HEK293 (cell line): ENCODE measurements around the gene TAS1R2.

Experiments used
- CTCF ChIA-PET: fragments of 350-600 bp; formaldehyde crosslinking; extraction: SDS; loops from one replicate; lab custom pipeline; 2021; ENCODE audit warnings: antibody characterized with exemption; lab: Yijun Ruan, JAX
- POLR2A ChIA-PET: fragments of 300-600 bp; formaldehyde crosslinking; extraction: SDS; loops from one replicate; lab custom pipeline; 2020; ENCODE audit warnings: antibody characterized with exemption, inconsistent platforms; lab: Yijun Ruan, JAX
- H3K27ac ChIP-seq: fragments of 200-500 bp; sonication (Bioruptor generic); 2 replicates; pipeline ENCODE4 v1.5.1; 2014; ENCODE audit warnings: low read depth, low read length, control low read depth, inconsistent platforms; ENCODE audit errors: extremely low read depth
- H3K36me3 ChIP-seq, 2 experiments: fragments of 200-500 bp in 1 of 2; sonication (Bioruptor generic) in 1 of 2; 1 replicate in 1 of 2; 2 replicates in 1 of 2; pipeline ENCODE4 v1.5.1; 2014 to 2017; ENCODE audit warnings: inconsistent platforms in 2 of 2, low read length in 2 of 2; ENCODE audit not compliant: control insufficient read depth in 2 of 2, insufficient read depth in 1 of 2
- H3K4me1 ChIP-seq: fragments of 200-500 bp; sonication (Bioruptor generic); 2 replicates; pipeline ENCODE4 v1.5.1; 2014; ENCODE audit warnings: mild to moderate bottlenecking, low read length, inconsistent platforms; ENCODE audit not compliant: control insufficient read depth, insufficient read depth
- H3K4me3 ChIP-seq: 2 replicates; pipeline ENCODE4 v1.5.1; 2011; ENCODE audit warnings: low read depth, mild to moderate bottlenecking, control low read depth, low read length, moderate library complexity
- H3K9me3 ChIP-seq: fragments of 200-500 bp; sonication (Bioruptor generic); 2 replicates; pipeline ENCODE4 v1.5.1; 2014; ENCODE audit warnings: low read depth, low read length, inconsistent platforms; ENCODE audit not compliant: control insufficient read depth, insufficient read depth
- GLI2 ChIP-seq: fragments of 450-650 bp; formaldehyde crosslinking; IDR thresholded peaks from 2 replicates; pipeline ENCODE4; 2017; ENCODE audit warnings: missing biosample characterization, missing genetic modification characterization, low read depth, borderline replicate concordance
- HOXD13 ChIP-seq: sonication (generic); formaldehyde crosslinking; IDR thresholded peaks from 2 replicates; pipeline ENCODE4 v1.8.0; 2022; ENCODE audit warnings: missing genetic modification reagents, borderline replicate concordance
- PRDM1 ChIP-seq: fragments of 450-650 bp; formaldehyde crosslinking; IDR thresholded peaks from 2 replicates; pipeline ENCODE4; 2016; ENCODE audit warnings: missing biosample characterization, missing genetic modification characterization
- SCRT2 ChIP-seq: fragments of 450-650 bp; formaldehyde crosslinking; IDR thresholded peaks from 2 replicates; pipeline ENCODE4 v1.5.1; 2016; ENCODE audit warnings: missing biosample characterization, missing genetic modification characterization
- TRIM28 ChIP-seq: IDR thresholded peaks from 2 replicates; pipeline ENCODE4 v1.6.1; 2011; ENCODE audit warnings: low read length, control low read depth, borderline replicate concordance
- ZBTB20 ChIP-seq: fragments of 450-650 bp; formaldehyde crosslinking; IDR thresholded peaks from 2 replicates; pipeline ENCODE4 v1.5.1; 2016; ENCODE audit warnings: missing biosample characterization, missing genetic modification characterization
- ZBTB8A ChIP-seq: fragments of 450-650 bp; formaldehyde crosslinking; IDR thresholded peaks from 2 replicates; pipeline ENCODE4 v1.5.1; 2016; ENCODE audit warnings: missing biosample characterization, missing genetic modification characterization
- ZFP41 ChIP-seq: fragments of 450-650 bp; formaldehyde crosslinking; IDR thresholded peaks from 2 replicates; pipeline ENCODE4 v1.5.1; 2016; ENCODE audit warnings: missing biosample characterization, missing genetic modification characterization, borderline replicate concordance
- ZNF121 ChIP-seq: fragments of 450-650 bp; formaldehyde crosslinking; IDR thresholded peaks from 2 replicates; pipeline ENCODE4 v1.5.1; 2016; ENCODE audit warnings: missing biosample characterization, missing genetic modification characterization
- ZNF175 ChIP-seq: fragments of 450-650 bp; formaldehyde crosslinking; IDR thresholded peaks from 2 replicates; pipeline ENCODE4 v1.5.1; 2016; ENCODE audit warnings: missing biosample characterization, missing genetic modification characterization
- ZNF248 ChIP-seq: fragments of 450-650 bp; formaldehyde crosslinking; IDR thresholded peaks from 2 replicates; pipeline ENCODE4 v1.5.1; 2017; ENCODE audit warnings: missing biosample characterization, missing genetic modification characterization
- ZNF274 ChIP-seq, 2 experiments: fragments of 200-500 bp in 1 of 2; fragments of 450-650 bp in 1 of 2; sonication (Bioruptor generic) in 1 of 2; formaldehyde crosslinking in 1 of 2; IDR thresholded peaks; 2 replicates each; pipeline versions ENCODE4 v1.5.1 to v1.6.1; 2014 to 2016; ENCODE audit warnings: borderline replicate concordance in 1 of 2, inconsistent platforms in 1 of 2, low read length in 1 of 2, missing biosample characterization in 1 of 2, missing genetic modification characterization in 1 of 2
- ZNF366 ChIP-seq: fragments of 450-650 bp; formaldehyde crosslinking; conservative IDR thresholded peaks from 2 replicates; pipeline ENCODE4 v1.5.1; 2016; ENCODE audit warnings: missing biosample characterization, missing genetic modification characterization
- ZNF391 ChIP-seq: fragments of 450-650 bp; formaldehyde crosslinking; IDR thresholded peaks from 2 replicates; pipeline ENCODE4 v1.5.1; 2016; ENCODE audit warnings: low read depth, missing biosample characterization, missing genetic modification characterization, borderline replicate concordance
- ZNF473 ChIP-seq: fragments of 450-650 bp; formaldehyde crosslinking; IDR thresholded peaks from 2 replicates; pipeline ENCODE4 v1.5.1; 2017; ENCODE audit warnings: missing biosample characterization, missing genetic modification characterization
- ZNF530 ChIP-seq: fragments of 450-650 bp; formaldehyde crosslinking; IDR thresholded peaks from 2 replicates; pipeline ENCODE4 v1.5.1; 2016; ENCODE audit warnings: low read depth, missing biosample characterization, missing genetic modification characterization
- ZNF571 ChIP-seq: fragments of 450-650 bp; formaldehyde crosslinking; IDR thresholded peaks from 2 replicates; pipeline ENCODE4 v1.5.0; 2017; ENCODE audit warnings: missing biosample characterization, missing genetic modification characterization
- ZNF621 ChIP-seq: fragments of 450-650 bp; formaldehyde crosslinking; IDR thresholded peaks from 2 replicates; pipeline ENCODE4 v1.5.1; 2017; ENCODE audit warnings: missing biosample characterization, missing genetic modification characterization
- ZNF658 ChIP-seq: fragments of 450-650 bp; formaldehyde crosslinking; IDR thresholded peaks from 2 replicates; pipeline ENCODE4; 2016; ENCODE audit warnings: missing biosample characterization, missing genetic modification characterization
- ZNF677 ChIP-seq: fragments of 450-650 bp; IDR thresholded peaks from 2 replicates; pipeline ENCODE4 v1.5.0; 2018; ENCODE audit warnings: missing biosample characterization, mild to moderate bottlenecking, missing genetic modification characterization, moderate library complexity
- ZNF701 ChIP-seq: fragments of 450-650 bp; formaldehyde crosslinking; IDR thresholded peaks from 2 replicates; pipeline ENCODE4 v1.5.1; 2016; ENCODE audit warnings: missing biosample characterization, missing genetic modification characterization
- ZNF707 ChIP-seq: fragments of 450-650 bp; formaldehyde crosslinking; IDR thresholded peaks from 2 replicates; pipeline ENCODE4 v1.5.1; 2016; ENCODE audit warnings: missing biosample characterization, missing genetic modification characterization
- ZSCAN30 ChIP-seq: fragments of 450-650 bp; IDR thresholded peaks from 2 replicates; pipeline ENCODE4 v1.5.1; 2018; ENCODE audit warnings: missing biosample characterization, mild to moderate bottlenecking, missing genetic modification characterization, moderate library complexity
- TF ChIP-seq, protein P1 (sequence below): fragments of 450-650 bp; formaldehyde crosslinking; IDR thresholded peaks from 2 replicates; pipeline ENCODE4 v1.5.1; 2016; ENCODE audit warnings: missing biosample characterization, missing genetic modification characterization
- TF ChIP-seq, protein P2 (sequence below): fragments of 450-650 bp; formaldehyde crosslinking; IDR thresholded peaks from 2 replicates; pipeline ENCODE4 v1.5.1; 2016; ENCODE audit warnings: missing biosample characterization, missing genetic modification characterization
- TF ChIP-seq, protein P3 (sequence below): fragments of 450-650 bp; formaldehyde crosslinking; IDR thresholded peaks from 2 replicates; pipeline ENCODE4 v1.5.1; 2016; ENCODE audit warnings: missing biosample characterization, missing genetic modification characterization
- TF ChIP-seq, protein P4 (sequence below): fragments of 450-650 bp; formaldehyde crosslinking; IDR thresholded peaks from 2 replicates; pipeline ENCODE4 v1.5.1; 2016; ENCODE audit warnings: missing biosample characterization, missing genetic modification characterization

TAS1R2 gene

DNA sequence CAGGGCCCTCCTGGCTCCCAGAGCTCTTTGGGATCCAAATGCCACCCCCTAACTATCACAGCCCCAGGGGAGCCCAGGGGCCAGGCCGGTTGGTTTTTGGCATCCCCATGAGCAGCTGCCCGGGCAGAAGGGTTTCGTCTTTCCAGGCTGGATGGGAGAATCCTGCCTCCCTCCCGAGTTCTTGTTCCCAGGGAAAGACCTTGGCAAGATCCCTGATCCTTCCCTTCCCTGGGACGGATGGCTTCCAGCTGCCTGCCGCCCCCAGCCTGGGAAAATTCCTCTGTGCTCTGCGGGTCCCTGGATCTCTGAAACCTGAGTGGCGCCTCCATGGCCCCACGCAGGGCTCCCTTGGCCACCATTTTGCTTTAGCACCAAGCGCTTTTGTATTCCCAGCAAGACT, 55.6 kb downstream of the TAS1R2 start:
- POLR2A ChIA-PET = no interaction called here
- H3K9me3 ChIP-seq = no peaks in the 10 kb centered on the region

DNA sequence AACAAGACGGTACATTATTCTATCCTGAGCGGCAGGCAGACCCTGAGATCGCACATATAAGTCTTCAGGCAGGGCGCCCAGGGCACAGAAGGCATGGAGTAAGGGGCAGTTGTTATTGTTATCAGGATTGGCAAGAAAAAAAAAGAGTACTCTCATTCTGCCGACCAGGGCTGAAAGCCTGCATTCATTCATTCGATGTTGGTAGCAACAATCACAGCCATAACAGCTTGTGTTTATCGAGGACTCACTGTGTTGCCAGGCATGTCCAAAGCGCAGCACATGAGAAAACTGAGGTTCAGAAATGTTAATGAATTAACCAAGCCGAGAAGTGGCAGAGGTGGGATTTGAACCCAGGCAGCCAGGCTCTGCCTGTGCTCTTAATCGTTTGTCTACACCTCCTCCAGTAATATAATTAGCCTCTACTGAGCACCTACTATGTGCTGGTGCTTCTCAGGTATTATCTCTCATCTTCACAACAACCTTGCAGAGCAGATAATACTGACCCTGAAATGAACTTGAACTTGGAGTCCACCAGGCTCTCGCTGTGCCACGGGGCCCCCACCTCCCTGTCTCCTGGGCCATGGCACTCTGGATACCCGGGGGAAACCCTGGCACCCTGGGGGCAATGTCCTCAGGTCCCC, 56.2 kb downstream of the TAS1R2 start:
- no peaks in the 10 kb centered on the region for H3K9me3 ChIP-seq
- H3K27ac ChIP-seq = no peak overlapping the region
- no peak overlapping the region for H3K4me3 ChIP-seq
- ChIA-PET POLR2A (no interaction called here), CTCF (interaction anchor here (1.3 kb wide), 1 partner anchor 65 kb away, joined by 3 read pairs; no protein-coding TSS in a partner anchor)
- H3K4me1 ChIP-seq = no peaks in the 10 kb centered on the region
- H3K36me3 ChIP-seq = no peaks in the 10 kb centered on the region
- no peak for TF ChIP-seq GLI2 (tag by site-specific recombination)
- TF ChIP-seq PRDM1 (tag by site-specific recombination) = no peak
- no peak for TF ChIP-seq ZNF571
- TF ChIP-seq ZNF248 (tag by site-specific recombination) = no peak
- TF ChIP-seq ZFP41 (tag by site-specific recombination) = no peak
- no peak for TF ChIP-seq ZNF530 (tag by site-specific recombination)
- TF ChIP-seq ZNF175 (tag by site-specific recombination) = no peak
- TF ChIP-seq ZNF473 (tag by site-specific recombination) = no peak

More for the DNA sequence above, 55.6 kb downstream of the TAS1R2 start:
- Histone ChIP-seq H3K4me3 (no peak overlapping the region), H3K4me1 (no peaks in the 10 kb centered on the region), H3K36me3 (no peaks in the 10 kb centered on the region), H3K27ac (no peak overlapping the region)
- CTCF ChIA-PET = interaction anchor here (1.3 kb wide), 1 partner anchor 65 kb away, joined by 3 read pairs; no protein-coding TSS in a partner anchor
- TF ChIP-seq ZBTB8A (no peak), ZNF701 (no peak), ZNF274 (IDR thresholded peaks at IDR 0.05; ENCODE audit: low read length) (no peak), ZNF274 (tag by site-specific recombination; IDR thresholded peaks at IDR 0.05; ENCODE audit: borderline replicate concordance) (no peak), ZBTB20 (tag by site-specific recombination) (no peak), TRIM28 (no peak)

DNA sequence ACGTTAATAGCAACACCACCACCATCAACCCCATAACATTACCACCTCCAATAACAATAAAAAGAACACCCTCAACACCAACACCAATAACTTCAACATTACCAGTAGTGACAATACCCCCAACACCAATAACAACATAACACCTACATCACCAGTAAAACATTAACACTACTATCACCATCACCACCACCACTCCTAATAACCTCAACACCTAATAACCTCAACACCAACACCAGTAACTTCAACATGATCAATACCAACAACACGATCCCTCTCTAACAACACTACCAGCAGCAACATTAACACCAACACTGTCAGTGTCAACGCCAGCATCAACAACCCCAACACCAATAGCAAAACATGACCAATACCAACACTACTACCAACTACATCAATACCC, 57.2 kb downstream of the TAS1R2 start:
- H3K9me3 ChIP-seq = no peaks in the 10 kb centered on the region
- ChIA-PET CTCF (no interaction called here), POLR2A (no interaction called here)
- no peaks in the 10 kb centered on the region for H3K36me3 ChIP-seq
- no peak overlapping the region for H3K27ac ChIP-seq
- H3K4me1 ChIP-seq = no peaks in the 10 kb centered on the region
- no peak overlapping the region for H3K4me3 ChIP-seq
- TF ChIP-seq ZNF677 (no peak), ZNF366 (tag by site-specific recombination) (no peak), ZNF391 (no peak), ZNF707 (tag by site-specific recombination) (0 out of 2 replicates have a peak, but pooled peaks have one; percentile 9), HOXD13 (no peak), ZSCAN30 (tag by site-specific recombination) (no peak), ZNF621 (0 out of 2 replicates have a peak, but pooled peaks have one; percentile 69), ZNF121 (tag by site-specific recombination) (no peak), SCRT2 (tag by site-specific recombination) (no peak), ZNF658 (tag by site-specific recombination) (peak; percentile 38; the same call in 1 of the 2 replicates)
- TF ChIP-seq, protein P1, sequence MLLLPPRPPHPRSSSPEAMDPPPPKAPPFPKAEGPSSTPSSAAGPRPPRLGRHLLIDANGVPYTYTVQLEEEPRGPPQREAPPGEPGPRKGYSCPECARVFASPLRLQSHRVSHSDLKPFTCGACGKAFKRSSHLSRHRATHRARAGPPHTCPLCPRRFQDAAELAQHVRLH = no peak
- TF ChIP-seq, protein P2, sequence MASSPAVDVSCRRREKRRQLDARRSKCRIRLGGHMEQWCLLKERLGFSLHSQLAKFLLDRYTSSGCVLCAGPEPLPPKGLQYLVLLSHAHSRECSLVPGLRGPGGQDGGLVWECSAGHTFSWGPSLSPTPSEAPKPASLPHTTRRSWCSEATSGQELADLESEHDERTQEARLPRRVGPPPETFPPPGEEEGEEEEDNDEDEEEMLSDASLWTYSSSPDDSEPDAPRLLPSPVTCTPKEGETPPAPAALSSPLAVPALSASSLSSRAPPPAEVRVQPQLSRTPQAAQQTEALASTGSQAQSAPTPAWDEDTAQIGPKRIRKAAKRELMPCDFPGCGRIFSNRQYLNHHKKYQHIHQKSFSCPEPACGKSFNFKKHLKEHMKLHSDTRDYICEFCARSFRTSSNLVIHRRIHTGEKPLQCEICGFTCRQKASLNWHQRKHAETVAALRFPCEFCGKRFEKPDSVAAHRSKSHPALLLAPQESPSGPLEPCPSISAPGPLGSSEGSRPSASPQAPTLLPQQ (tag by site-specific recombination) = no peak
- TF ChIP-seq, protein P3, sequence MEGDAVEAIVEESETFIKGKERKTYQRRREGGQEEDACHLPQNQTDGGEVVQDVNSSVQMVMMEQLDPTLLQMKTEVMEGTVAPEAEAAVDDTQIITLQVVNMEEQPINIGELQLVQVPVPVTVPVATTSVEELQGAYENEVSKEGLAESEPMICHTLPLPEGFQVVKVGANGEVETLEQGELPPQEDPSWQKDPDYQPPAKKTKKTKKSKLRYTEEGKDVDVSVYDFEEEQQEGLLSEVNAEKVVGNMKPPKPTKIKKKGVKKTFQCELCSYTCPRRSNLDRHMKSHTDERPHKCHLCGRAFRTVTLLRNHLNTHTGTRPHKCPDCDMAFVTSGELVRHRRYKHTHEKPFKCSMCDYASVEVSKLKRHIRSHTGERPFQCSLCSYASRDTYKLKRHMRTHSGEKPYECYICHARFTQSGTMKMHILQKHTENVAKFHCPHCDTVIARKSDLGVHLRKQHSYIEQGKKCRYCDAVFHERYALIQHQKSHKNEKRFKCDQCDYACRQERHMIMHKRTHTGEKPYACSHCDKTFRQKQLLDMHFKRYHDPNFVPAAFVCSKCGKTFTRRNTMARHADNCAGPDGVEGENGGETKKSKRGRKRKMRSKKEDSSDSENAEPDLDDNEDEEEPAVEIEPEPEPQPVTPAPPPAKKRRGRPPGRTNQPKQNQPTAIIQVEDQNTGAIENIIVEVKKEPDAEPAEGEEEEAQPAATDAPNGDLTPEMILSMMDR (tag by site-specific recombination) = no peak
- TF ChIP-seq, protein P4, sequence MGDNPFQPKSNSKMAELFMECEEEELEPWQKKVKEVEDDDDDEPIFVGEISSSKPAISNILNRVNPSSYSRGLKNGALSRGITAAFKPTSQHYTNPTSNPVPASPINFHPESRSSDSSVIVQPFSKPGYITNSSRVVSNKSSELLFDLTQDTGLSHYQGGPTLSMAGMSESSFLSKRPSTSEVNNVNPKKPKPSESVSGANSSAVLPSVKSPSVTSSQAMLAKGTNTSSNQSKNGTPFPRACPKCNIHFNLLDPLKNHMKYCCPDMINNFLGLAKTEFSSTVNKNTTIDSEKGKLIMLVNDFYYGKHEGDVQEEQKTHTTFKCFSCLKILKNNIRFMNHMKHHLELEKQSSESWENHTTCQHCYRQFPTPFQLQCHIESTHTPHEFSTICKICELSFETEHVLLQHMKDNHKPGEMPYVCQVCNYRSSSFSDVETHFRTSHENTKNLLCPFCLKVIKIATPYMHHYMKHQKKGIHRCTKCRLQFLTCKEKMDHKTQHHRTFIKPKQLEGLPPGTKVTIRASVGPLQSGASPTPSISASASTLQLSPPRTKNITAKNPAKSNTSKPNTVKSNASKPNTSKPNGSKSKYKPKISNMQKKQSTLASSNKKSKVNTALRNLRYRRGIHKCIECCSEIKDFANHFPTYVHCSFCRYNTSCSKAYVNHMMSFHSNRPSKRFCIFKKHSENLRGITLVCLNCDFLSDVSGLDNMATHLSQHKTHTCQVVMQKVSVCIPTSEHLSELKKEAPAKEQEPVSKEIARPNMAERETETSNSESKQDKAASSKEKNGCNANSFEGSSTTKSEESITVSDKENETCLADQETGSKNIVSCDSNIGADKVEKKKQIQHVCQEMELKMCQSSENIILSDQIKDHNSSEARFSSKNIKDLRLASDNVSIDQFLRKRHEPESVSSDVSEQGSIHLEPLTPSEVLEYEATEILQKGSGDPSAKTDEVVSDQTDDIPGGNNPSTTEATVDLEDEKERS (tag by site-specific recombination) = no peak
